GM12878 (cell line): ENCODE results near the gene BMF.

ENCODE experiments used
- ASH2L ChIP-seq: fragments of 300-600, 200-600 bp; sonication (generic); IDR thresholded peaks from 2 replicates; pipeline ENCODE4 v1.6.1; 2017; ENCODE audit warnings: low read depth, mild to moderate bottlenecking, borderline replicate concordance
- BRCA1 ChIP-seq: IDR thresholded peaks from 2 replicates; pipeline ENCODE4 v1.6.1; 2011; ENCODE audit warnings: low read depth, low read length, improper control_type of control experiment
- POLR2A ChIP-seq: IDR thresholded peaks from 2 replicates; pipeline ENCODE4 v1.6.1; 2011; ENCODE audit warnings: low read depth, mild to moderate bottlenecking, low read length
- SIN3A ChIP-seq: IDR thresholded peaks from 2 replicates; pipeline ENCODE4 v1.6.1; 2012; ENCODE audit warnings: low read depth, low read length, improper control_type of control experiment
- SREBF1 ChIP-seq: IDR thresholded peaks from 2 replicates; pipeline ENCODE4 v1.6.1; 2012; ENCODE audit warnings: mild to moderate bottlenecking, low read length
- SRF ChIP-seq, 2 experiments: IDR thresholded peaks; 2 replicates each; pipeline ENCODE4 v1.6.1; 2011; ENCODE audit warnings: low read depth in 2 of 2, low read length in 2 of 2, mild to moderate bottlenecking in 1 of 2, moderate library complexity in 1 of 2
- TAF1 ChIP-seq: IDR thresholded peaks from 2 replicates; pipeline ENCODE4 v1.6.1; 2011; ENCODE audit warnings: mild to moderate bottlenecking, low read depth, low read length, borderline replicate concordance
- TARDBP ChIP-seq: IDR thresholded peaks from 2 replicates; pipeline ENCODE4 v1.6.1; 2016; ENCODE audit warnings: borderline replicate concordance
- ZNF24 ChIP-seq: fragments of 450-650 bp; IDR thresholded peaks from 2 replicates; pipeline ENCODE4 v1.6.1; 2017; ENCODE audit warnings: antibody characterized with exemption, mild to moderate bottlenecking
- TF ChIP-seq, protein P1 (sequence below), 3 experiments: IDR thresholded peaks in 2 of 3; conservative IDR thresholded peaks in 1 of 3; 2 replicates each; pipeline ENCODE4 v1.5.1; 2011; ENCODE audit warnings: low read depth in 3 of 3, low read length in 3 of 3, mild to moderate bottlenecking in 3 of 3, control low read depth in 2 of 3, moderate library complexity in 2 of 3, inconsistent platforms in 1 of 3, mixed read lengths in 1 of 3; ENCODE audit not compliant: control insufficient read depth in 2 of 3, insufficient read depth in 1 of 3; ENCODE audit errors: extremely low read depth in 1 of 3
- TF ChIP-seq, protein P2 (sequence below): IDR thresholded peaks from 2 replicates; pipeline ENCODE4 v1.6.1; 2011; ENCODE audit warnings: mild to moderate bottlenecking, low read depth, low read length, moderate library complexity; ENCODE audit not compliant: insufficient replicate concordance
- TF ChIP-seq, protein P3 (sequence below): IDR thresholded peaks from 2 replicates; pipeline ENCODE4 v1.6.1; 2012; ENCODE audit warnings: improper control_type of control experiment, low read depth, low read length; ENCODE audit not compliant: insufficient replicate concordance
- TF ChIP-seq, protein P4 (sequence below): fragments of 450-650 bp; IDR thresholded peaks from 2 replicates; pipeline ENCODE4 v1.6.1; 2014; ENCODE audit warnings: mild to moderate bottlenecking

DNA sequence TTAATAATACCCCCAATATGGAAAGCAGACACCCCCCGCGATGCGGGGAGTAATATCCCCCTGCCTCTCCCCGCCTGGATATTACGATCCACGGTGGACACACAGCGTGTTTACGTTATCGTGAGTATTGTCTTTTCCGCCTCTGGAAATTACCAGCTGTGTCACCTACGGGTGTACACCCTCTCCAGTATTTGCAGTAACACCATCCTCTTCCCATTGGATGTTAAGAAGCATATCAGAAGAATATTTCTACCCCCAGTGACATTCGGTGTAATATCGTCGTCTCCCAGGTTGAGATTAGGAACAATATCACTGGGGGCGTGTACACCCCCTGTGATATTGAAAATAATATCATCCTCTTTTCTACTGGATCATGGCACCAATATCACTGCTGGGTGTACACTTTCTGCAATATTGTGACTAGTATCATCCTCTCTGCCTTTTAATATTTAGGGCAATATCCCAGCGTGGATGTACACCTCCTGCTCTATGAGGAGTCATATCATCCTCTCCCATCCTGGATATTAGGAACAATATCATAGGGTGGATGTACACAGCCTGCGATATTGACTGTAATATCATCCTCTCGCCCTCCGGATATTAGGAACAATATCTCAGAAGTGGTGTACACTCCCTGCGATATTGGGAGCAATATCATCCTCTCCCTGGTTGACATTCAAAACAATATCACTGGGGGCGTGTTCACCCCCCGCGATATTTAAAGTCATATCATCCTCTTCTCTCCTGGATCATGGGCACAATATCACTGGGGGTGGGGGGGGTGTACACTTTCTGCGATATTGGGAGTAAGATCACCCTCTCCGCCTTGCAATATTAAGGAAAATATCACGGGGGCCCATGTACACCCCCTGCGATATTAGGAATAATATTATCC is 20.3 kb upstream of the BMF start:
- TF ChIP-seq SREBF1 = no peak
- TF ChIP-seq, protein P1, sequence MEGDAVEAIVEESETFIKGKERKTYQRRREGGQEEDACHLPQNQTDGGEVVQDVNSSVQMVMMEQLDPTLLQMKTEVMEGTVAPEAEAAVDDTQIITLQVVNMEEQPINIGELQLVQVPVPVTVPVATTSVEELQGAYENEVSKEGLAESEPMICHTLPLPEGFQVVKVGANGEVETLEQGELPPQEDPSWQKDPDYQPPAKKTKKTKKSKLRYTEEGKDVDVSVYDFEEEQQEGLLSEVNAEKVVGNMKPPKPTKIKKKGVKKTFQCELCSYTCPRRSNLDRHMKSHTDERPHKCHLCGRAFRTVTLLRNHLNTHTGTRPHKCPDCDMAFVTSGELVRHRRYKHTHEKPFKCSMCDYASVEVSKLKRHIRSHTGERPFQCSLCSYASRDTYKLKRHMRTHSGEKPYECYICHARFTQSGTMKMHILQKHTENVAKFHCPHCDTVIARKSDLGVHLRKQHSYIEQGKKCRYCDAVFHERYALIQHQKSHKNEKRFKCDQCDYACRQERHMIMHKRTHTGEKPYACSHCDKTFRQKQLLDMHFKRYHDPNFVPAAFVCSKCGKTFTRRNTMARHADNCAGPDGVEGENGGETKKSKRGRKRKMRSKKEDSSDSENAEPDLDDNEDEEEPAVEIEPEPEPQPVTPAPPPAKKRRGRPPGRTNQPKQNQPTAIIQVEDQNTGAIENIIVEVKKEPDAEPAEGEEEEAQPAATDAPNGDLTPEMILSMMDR (IDR thresholded peaks at IDR 0.05 in 2 of 3, conservative IDR thresholded peaks at IDR 0.05 in 1 of 3; ENCODE audit: control insufficient read depth in 2 of 3, extremely low read depth in 1 of 3, insufficient read depth in 1 of 3, low read depth in 3 of 3, low read length in 3 of 3) = no peak
- no peak for TF ChIP-seq TARDBP
- no peak for TF ChIP-seq ASH2L
- no peak for TF ChIP-seq SIN3A
- TF ChIP-seq BRCA1 = no peak
- TF ChIP-seq, protein P2, sequence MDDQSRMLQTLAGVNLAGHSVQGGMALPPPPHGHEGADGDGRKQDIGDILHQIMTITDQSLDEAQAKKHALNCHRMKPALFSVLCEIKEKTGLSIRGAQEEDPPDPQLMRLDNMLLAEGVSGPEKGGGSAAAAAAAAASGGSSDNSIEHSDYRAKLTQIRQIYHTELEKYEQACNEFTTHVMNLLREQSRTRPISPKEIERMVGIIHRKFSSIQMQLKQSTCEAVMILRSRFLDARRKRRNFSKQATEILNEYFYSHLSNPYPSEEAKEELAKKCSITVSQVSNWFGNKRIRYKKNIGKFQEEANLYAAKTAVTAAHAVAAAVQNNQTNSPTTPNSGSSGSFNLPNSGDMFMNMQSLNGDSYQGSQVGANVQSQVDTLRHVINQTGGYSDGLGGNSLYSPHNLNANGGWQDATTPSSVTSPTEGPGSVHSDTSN = no peak
- TF ChIP-seq, protein P3, sequence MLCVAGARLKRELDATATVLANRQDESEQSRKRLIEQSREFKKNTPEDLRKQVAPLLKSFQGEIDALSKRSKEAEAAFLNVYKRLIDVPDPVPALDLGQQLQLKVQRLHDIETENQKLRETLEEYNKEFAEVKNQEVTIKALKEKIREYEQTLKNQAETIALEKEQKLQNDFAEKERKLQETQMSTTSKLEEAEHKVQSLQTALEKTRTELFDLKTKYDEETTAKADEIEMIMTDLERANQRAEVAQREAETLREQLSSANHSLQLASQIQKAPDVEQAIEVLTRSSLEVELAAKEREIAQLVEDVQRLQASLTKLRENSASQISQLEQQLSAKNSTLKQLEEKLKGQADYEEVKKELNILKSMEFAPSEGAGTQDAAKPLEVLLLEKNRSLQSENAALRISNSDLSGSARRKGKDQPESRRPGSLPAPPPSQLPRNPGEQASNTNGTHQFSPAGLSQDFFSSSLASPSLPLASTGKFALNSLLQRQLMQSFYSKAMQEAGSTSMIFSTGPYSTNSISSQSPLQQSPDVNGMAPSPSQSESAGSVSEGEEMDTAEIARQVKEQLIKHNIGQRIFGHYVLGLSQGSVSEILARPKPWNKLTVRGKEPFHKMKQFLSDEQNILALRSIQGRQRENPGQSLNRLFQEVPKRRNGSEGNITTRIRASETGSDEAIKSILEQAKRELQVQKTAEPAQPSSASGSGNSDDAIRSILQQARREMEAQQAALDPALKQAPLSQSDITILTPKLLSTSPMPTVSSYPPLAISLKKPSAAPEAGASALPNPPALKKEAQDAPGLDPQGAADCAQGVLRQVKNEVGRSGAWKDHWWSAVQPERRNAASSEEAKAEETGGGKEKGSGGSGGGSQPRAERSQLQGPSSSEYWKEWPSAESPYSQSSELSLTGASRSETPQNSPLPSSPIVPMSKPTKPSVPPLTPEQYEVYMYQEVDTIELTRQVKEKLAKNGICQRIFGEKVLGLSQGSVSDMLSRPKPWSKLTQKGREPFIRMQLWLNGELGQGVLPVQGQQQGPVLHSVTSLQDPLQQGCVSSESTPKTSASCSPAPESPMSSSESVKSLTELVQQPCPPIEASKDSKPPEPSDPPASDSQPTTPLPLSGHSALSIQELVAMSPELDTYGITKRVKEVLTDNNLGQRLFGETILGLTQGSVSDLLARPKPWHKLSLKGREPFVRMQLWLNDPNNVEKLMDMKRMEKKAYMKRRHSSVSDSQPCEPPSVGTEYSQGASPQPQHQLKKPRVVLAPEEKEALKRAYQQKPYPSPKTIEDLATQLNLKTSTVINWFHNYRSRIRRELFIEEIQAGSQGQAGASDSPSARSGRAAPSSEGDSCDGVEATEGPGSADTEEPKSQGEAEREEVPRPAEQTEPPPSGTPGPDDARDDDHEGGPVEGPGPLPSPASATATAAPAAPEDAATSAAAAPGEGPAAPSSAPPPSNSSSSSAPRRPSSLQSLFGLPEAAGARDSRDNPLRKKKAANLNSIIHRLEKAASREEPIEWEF = no peak
- TF ChIP-seq POLR2A = no peak
- no peak for TF ChIP-seq TAF1
- TF ChIP-seq, protein P4, sequence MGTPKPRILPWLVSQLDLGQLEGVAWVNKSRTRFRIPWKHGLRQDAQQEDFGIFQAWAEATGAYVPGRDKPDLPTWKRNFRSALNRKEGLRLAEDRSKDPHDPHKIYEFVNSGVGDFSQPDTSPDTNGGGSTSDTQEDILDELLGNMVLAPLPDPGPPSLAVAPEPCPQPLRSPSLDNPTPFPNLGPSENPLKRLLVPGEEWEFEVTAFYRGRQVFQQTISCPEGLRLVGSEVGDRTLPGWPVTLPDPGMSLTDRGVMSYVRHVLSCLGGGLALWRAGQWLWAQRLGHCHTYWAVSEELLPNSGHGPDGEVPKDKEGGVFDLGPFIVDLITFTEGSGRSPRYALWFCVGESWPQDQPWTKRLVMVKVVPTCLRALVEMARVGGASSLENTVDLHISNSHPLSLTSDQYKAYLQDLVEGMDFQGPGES = no peak
- TF ChIP-seq ZNF24 = no peak
- TF ChIP-seq SRF (IDR thresholded peaks at IDR 0.05; ENCODE audit: low read depth in 2 of 2, low read length in 2 of 2) = no peak
